Measurements from ENCODE around the gene CEP290.

DNA sequence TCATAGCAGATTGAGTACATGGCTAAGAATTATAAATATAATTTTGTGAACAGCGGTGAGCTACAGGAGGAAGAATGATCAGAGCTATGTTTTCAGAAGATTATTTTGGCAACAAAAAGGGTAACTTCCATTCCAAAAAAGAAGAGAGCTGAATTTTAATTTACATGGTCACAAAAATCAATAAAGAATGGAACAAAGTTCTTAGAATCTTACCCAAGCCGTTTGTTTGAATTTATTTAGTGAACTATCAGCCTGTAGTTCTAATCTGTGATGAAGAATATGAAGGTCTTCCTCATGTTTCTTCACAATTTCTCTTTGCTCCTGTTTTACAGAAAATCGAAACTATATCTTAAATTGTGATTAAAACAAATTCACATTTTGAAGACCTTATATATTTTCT lies 58.3 kb downstream of the CEP290 start:
- no peak for TF ChIP-seq GATA2 (IDR thresholded peaks at IDR 0.05; ENCODE audit: insufficient read depth, insufficient read length, low read depth, low read length)
- TF ChIP-seq, protein P1, sequence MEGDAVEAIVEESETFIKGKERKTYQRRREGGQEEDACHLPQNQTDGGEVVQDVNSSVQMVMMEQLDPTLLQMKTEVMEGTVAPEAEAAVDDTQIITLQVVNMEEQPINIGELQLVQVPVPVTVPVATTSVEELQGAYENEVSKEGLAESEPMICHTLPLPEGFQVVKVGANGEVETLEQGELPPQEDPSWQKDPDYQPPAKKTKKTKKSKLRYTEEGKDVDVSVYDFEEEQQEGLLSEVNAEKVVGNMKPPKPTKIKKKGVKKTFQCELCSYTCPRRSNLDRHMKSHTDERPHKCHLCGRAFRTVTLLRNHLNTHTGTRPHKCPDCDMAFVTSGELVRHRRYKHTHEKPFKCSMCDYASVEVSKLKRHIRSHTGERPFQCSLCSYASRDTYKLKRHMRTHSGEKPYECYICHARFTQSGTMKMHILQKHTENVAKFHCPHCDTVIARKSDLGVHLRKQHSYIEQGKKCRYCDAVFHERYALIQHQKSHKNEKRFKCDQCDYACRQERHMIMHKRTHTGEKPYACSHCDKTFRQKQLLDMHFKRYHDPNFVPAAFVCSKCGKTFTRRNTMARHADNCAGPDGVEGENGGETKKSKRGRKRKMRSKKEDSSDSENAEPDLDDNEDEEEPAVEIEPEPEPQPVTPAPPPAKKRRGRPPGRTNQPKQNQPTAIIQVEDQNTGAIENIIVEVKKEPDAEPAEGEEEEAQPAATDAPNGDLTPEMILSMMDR (IDR thresholded peaks at IDR 0.05; ENCODE audit: extremely low read depth in 1 of 2, insufficient read depth in 1 of 2, low read depth in 1 of 2, low read length in 2 of 2): no peak
- TF ChIP-seq JUN (IDR thresholded peaks at IDR 0.05; ENCODE audit: borderline replicate concordance, insufficient read depth, insufficient read length, low read depth): no peak
- no peak for TF ChIP-seq FOS (IDR thresholded peaks at IDR 0.05; ENCODE audit: borderline replicate concordance, insufficient read depth, low read length)
- no peak for TF ChIP-seq EZH2 (IDR thresholded peaks at IDR 0.05; ENCODE audit: borderline replicate concordance, low read depth, low read length, severe bottlenecking)
- no peak for TF ChIP-seq POLR2A (IDR thresholded peaks at IDR 0.05; ENCODE audit: low read depth, low read length)

Measured in endothelial cell of umbilical vein (primary cell).